Suprapubic skin (tissue), 4 donors: ENCODE measurements around the gene TCP10L.

Source experiments
- EP300 ChIP-seq: sonication (generic); formaldehyde crosslinking; IDR thresholded peaks from one replicate; pipeline ENCODE4 v1.6.1; 2017; ENCODE audit warnings: antibody characterized with exemption
- POLR2A ChIP-seq, 2 donors: fragments of 450-650 bp; IDR thresholded peaks; one replicate each; pipeline ENCODE4 v1.6.1; 2017; ENCODE audit warnings: antibody characterized with exemption in 2 of 2, mild to moderate bottlenecking in 2 of 2, moderate library complexity in 2 of 2
- POLR2AphosphoS5 ChIP-seq, 3 donors: sonication (generic); formaldehyde crosslinking; IDR thresholded peaks; one replicate each; pipeline ENCODE4 v1.6.1; 2017; ENCODE audit warnings: antibody characterized with exemption in 3 of 3
- TF ChIP-seq, protein P1 (sequence below), 2 donors: fragments of 200-600 bp in 1 of 2; fragments of 450-650 bp in 1 of 2; sonication (generic) in 1 of 2; IDR thresholded peaks; one replicate each; pipeline ENCODE4 v1.5.1; 2016 to 2019; ENCODE audit warnings: antibody characterized with exemption in 2 of 2, mild to moderate bottlenecking in 1 of 2, moderate library complexity in 1 of 2

DNA sequence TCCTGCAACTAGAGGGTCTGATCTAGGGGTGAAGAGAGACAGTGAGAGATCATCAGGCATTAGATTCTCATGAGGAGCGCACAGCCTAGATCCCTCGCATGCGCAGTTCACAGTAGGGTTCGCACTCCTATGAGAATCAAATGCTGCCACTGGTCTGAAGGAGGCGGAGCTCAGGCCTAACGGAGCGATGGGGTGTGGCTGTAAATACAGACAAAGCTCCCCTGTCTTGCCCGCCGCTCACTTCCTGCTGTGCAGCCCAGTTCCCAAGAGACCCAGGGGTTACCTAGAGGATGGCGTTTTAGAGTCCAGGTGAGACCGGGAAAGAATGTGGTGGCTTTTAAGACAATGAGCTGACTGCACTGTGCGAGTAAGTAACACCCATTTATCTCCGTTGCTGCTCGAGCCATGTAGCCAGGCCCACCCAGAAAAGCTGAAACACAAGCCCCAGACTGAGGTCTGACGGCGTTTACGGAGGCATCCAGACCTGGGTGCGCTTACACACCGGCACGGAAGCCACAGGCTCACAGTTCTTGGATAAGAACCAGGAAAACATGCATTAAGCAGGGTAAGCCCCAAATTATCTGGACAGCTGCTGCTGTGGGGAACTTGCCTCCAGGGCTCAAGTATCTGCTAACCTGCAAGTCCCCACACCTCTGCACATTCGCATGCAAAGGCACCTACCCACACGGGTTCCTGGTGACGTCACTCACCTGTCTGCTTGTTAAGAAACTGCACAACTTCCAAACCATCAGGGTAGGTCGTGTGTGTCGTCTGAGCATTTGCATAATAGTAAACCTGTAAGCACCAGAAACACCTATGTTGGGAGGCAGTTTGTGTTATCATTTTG is 12.5 kb downstream of the TCP10L start:
- no peak for TF ChIP-seq POLR2A (IDR thresholded peaks at IDR 0.05)
- TF ChIP-seq, protein P1, sequence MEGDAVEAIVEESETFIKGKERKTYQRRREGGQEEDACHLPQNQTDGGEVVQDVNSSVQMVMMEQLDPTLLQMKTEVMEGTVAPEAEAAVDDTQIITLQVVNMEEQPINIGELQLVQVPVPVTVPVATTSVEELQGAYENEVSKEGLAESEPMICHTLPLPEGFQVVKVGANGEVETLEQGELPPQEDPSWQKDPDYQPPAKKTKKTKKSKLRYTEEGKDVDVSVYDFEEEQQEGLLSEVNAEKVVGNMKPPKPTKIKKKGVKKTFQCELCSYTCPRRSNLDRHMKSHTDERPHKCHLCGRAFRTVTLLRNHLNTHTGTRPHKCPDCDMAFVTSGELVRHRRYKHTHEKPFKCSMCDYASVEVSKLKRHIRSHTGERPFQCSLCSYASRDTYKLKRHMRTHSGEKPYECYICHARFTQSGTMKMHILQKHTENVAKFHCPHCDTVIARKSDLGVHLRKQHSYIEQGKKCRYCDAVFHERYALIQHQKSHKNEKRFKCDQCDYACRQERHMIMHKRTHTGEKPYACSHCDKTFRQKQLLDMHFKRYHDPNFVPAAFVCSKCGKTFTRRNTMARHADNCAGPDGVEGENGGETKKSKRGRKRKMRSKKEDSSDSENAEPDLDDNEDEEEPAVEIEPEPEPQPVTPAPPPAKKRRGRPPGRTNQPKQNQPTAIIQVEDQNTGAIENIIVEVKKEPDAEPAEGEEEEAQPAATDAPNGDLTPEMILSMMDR (IDR thresholded peaks at IDR 0.05): no peak
- TF ChIP-seq POLR2AphosphoS5 (IDR thresholded peaks at IDR 0.05): no peak
- TF ChIP-seq EP300: no peak
